Globus pallidus (tissue), 1 donor: ENCODE data around the gene NCLN.
"Not testable (repeated sequence)": the region's sequence is repeated elsewhere in the genome, so short reads cannot be mapped to it uniquely, and the experiment has no call there.

Experiments
- DNase-seq: peaks from one replicate; pipeline ENCODE4 v3.0.0-alpha.2; 2015; ENCODE audit warnings: low spot score

NCLN gene

DNA sequence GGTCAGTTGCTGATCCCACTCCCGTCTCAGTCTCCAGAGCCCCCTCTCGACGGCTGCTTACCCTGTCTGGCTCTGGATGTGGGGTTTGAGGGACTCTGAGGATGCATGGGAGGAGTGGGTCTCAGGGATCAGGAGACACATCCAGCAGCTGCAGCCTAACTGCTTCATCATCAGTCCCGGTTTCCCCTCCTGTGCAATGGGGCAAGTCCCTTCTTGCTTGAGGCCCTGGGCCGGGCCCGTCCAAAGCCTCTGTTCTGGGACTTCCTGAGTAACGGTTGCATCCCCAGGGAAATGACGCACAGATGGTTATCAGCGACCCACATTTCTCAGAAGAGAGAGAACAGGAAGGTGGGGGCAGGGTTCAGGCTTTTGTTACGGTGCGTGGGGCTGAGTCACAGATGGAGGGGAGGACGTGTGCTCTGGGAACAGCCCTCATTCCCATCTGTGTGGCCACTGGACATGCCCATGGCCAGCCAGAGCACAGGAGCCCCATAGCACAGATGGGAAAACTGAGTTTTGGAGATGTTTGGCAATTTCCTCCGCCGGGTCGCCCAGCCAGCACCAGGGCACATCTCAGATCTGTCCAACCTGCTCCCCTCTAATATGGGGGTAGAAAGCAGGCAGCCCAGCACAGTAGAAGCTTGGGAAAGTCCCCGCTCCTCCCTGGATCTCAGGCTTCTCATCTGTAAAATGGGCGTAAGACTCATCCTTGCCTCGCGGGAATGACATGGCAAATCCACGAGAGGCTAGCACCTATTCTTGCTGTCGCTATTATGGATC lies 30.6 kb upstream of the NCLN start:
- DNase-seq = no peak

DNA sequence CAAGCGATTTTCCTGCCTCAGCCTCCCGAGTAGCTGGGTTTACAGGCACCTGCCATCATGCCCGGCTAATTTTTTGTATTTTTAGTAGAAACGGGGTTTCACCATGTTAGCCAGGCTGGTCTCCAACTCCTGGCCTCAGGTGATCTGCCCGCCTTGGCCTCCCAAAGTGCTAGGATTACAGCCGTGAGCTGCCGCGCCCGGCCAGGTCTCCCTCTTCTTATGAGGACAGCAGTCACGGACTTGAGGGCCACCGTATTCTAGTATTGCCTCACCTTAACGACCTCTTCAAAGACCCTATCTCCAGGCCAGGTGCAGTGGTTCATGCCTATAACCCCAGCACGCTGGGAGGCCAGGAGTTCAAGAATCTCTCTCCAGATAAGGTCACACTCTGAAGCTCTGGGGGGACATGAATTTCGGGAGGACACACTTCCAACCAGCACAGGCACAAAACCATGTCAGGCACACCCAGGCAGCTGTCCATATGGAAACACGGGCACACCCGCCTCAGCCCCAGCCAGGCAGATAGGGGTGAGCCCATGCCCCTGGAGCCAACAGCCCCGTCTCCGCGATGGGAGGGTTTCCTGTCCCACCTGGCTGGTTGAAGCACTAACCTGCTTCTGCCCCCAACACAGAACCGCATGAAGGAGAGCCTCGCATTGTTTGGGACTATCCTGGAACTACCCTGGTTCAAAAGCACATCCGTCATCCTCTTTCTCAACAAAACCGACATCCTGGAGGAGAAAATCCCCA lies 28.5 kb upstream of the NCLN start:
- no peak for DNase-seq

DNA sequence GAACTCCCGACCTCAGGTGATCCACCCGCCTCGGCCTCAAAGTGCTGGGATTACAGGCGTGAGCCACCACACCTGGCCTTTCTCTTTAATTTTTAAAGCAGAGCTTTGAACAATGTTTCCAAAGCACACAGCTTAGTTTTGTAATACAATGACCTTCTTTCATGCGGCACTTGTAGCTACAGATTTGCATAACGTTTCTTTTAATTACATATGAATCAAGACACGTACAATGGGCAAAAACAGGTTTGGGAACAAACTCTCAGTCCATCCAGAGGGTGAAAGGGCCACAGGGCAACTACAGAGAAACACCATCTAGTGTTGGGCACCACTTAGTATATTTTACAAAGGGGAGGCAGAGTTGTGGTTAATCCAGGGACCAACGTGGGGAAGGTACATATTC lies 26.2 kb upstream of the NCLN start:
- DNase-seq = no peak

DNA sequence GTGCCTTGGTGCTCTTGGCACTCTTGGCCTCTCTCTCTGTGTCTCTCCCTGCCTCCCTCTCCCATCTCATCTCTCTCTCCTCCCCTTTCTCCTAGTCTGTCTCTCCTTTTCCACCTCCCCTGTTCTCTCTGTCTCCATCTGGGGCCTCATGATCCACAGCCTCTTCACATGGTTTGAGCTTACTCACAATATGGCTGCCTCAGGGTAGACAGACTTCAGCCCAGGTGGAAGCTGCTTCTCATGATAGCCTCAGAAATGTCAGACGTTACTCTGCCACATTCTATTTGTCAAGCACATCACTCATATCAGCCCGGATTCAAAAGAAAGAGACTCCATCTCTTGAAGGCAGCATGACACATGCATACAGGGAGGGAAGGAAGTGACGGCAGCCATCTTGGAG lies 25.5 kb upstream of the NCLN start:
- DNase-seq = no peak

DNA sequence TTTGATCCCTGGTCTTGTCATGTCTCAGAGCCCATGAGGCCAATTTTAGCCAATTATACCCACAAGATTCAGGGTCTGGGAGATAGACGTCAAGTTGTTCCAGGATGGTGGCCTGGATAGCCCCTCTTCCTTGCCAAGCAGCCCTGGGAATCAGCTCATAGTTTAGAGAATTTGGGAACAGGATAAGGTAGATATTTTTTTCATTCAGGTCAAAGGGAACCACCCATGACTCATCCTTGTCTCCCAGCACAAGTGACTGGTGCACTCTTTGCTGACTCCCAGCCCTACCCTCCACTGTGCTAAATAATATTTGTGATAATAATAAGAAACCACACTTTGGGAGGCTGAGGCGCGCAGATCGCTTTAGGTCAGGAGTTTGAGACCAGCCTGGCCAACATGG lies 24.3 kb upstream of the NCLN start:
- DNase-seq = no peak

DNA sequence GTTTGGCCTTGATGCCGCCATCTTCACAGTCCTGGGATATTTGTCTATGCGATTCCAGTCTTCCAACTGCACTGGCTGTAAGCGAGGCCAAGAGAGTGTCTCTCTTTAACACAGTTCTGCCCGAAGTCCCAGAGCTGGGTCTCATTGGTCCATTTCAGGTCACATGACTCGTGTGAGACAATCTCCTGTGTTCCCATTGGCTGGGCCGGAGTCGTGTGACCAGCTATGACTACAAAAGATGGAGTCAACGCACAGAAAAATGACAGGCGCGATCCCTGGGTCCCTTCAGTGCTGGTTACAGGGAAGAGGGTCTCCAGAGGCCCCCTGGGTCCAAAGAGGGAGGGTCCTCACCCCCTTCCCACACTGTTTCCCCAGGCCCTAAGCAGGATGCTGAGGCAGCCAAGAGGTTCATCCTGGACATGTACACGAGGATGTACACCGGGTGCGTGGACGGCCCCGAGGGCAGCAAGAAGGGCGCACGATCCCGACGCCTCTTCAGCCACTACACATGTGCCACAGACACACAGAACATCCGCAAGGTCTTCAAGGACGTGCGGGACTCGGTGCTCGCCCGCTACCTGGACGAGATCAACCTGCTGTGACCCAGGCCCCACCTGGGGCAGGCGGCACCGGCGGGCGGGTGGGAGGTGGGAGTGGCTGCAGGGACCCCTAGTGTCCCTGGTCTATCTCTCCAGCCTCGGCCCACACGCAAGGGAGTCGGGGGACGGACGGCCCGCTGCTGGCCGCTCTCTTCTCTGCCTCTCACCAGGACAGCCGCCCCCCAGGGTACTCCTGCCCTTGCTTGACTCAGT lies 23.1 kb upstream of the NCLN start:
- DNase-seq = no peak

DNA sequence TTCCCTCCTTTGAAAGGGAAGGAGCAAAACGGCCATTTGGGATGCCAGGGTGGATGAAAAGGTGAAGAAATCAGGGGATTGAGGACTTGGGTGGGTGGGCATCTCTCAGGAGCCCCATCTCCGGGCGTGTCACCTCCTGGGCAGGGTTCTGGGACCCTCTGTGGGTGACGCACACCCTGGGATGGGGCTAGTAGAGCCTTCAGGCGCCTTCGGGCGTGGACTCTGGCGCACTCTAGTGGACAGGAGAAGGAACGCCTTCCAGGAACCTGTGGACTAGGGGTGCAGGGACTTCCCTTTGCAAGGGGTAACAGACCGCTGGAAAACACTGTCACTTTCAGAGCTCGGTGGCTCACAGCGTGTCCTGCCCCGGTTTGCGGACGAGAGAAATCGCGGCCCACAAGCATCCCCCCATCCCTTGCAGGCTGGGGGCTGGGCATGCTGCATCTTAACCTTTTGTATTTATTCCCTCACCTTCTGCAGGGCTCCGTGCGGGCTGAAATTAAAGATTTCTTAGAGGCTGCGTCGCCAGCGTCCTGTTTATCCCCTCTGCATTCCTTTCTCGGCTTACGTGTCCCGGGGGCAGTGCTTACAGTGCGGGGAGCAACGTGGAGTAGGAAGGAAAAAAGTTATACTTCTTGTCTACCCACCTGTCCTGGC lies 22.4 kb upstream of the NCLN start:
- DNase-seq = peak; percentile 30

DNA sequence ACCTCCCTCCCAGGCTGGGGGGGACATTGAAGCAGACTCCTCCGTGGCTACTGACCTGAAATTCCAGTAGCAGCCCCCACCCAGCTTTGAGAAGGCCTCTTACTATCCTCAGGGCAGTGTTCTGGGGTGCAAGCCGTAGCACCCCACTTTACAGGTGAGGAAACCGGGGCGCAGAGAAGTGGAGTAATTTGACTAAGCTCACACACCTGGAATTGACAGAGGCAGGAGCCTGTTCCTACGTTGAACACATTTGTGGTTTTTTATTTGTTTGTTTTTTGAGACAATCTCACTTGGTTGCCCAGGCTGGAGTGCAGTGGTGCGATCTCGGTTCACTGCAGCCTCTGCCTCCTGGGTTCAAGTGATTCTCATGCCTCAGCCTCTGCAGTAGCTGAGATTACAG lies 21.8 kb upstream of the NCLN start:
- DNase-seq = no peak

DNA sequence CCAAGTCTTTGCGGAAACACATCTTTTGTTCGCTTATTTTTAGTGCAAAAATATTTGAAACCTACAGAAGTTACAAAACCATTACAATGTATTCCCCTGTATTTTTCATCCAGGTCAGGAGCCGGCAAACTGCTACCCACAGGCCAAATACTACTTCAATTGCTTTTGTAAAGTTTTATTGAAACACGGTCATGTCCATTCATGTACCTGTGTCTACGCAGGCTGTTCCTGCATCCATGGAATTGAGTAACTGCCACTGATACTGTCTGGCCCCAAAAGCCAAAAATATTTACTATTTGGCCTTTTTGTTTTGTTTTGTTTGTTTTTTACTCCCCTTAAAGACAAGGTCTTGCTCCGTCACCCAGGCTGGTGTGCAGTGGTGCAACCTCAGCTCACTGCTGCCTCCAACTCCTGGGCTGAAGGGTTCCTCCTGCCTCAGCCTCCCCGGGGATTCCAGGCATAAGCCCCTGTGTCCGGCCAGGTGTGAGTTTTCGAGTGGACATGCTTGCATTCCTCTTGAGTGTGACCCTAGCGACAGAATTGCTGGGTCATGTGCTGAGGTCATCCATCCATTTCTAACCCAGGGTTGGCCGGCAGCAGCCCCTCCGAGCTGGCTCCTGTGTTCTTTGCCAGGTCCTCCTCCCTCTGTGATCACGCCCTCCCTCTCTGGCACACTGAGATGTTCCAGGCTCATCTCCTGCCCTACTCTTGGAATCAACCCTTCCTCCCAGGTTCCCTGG lies 18.0 kb upstream of the NCLN start:
- DNase-seq = no peak

DNA sequence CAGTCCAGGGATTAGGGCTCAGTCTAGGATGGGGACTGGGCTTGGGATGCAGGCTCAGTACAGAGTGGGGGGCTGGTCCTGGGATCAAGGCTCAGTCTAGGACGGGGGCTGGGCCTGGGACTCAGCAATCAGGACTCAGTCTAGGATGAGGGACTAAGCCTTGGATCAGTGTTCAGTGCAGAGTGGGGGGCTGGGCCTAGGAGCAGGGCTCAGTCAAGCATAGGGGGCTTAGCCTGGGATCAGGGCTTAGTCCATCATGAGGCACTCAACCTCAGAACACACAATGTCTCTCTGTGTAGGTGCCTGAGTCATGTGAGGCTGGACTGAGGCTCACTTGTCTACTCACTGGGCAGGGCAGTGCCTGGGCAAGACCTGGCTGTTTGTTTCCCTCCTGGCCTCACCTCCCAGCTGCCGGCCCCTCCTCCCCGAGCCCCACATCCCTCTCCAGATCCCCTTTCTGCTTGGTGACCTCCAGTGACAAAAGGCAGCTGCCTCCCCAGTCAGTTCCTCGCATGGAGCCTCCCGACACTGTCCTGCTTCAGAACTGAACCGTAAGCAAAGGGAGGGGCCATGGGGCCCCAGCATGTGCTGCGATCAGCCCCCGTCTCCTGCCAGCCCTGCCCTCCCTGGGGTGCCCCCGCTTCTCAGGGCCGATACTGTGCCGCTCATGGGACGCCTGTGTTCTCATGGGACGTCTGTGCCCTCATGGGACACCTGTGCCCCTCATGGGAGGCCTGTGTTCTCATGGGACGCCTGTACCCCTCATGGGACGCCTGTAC lies 13.6 kb upstream of the NCLN start:
- DNase-seq = no peak

DNA sequence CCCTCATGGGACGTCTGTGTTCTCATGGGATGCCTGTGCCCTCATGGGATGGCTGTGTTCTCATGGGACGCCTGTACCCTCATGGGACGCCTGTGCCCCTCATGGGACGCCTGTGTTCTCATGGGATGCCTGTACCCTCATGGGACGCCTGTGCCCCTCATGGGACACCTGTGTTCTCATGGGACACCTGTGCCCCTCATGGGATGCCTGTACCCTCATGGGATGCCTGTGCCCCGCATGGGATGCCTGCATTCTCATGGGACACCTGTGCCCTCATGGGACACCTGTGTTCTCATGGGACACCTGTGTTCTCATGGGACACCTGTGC lies 13.1 kb upstream of the NCLN start:
- DNase-seq = not testable (repeated sequence)

DNA sequence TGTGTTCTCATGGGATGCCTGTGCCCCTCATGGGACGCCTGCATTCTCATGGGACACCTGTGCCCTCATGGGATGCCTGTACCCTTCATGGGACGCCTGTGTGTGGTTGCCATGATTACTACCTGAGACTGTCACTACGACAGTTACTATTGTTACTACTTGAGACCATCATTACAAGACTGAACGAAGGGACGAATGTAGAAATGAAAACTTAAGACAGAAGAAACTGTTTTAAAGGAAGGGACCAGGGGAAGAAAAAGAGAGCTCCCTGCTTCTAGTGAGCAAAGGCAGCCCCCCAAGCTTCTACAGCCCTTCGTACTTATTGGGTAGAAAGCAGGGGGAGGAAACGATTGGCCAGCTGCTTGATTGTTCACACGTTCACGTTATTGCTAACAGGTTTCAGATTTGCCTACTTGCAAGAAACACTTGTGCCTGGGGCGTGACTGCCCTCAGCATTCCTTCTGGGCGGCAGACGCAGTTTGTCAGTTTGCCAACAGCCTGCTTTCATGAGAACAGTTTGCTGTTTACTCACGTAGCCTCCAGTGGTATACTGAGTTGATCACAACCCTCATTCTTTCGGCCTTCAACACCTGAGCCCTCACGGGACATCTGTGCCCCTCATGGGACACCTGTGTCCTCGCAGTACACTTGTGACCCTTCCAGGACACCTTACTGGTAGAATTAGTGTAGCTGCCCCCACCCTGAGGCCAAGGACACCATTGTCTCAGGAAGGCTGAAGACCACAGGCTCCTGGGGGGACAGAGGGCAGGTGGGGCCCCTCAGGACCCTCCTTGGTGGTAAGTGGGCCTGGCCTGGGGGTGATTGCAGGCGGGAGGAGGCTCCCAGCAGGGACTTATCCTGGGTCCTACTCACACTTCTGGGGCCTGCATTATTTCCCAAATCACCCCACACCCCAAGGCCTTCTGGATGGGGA lies 9.7 kb upstream of the NCLN start:
- DNase-seq = no peak

DNA sequence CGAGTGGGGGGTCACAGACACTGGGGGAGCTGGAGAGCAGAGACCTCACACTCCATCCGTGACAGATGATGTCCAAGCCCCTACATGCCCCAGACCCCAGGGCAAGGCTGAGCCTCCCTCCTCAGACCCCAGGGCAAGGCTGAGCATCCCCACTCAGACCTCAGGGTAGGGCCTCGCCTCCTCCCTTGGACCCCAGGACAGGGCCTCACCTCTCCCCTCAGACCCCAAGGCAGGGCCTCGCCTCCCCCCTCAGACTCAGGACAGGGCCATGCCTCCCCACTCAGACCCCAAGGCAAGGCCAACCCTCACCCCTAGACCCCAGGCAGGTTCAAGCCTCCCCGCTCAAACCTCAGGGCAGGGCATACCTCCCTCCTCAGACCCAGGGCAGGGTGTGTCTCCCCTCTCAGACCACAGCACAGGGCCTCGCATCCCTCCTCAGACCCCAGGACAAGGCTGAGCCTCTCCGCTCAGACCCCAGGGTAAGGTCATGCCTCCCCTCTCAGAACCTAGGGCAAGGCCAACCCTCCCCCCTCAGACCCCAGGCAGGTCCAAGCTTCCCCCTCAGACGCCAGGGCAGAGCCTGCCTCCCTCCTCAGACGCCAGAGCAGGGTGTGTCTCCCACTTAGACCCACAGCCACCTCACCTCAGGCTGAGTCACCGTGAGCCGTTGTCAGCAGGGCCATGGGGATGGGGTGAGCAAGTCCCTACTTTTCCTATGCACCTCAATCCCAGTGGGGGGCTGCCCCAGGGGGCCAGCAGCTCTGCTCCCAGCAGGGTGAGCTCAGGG lies 8.8 kb upstream of the NCLN start:
- no peak for DNase-seq

DNA sequence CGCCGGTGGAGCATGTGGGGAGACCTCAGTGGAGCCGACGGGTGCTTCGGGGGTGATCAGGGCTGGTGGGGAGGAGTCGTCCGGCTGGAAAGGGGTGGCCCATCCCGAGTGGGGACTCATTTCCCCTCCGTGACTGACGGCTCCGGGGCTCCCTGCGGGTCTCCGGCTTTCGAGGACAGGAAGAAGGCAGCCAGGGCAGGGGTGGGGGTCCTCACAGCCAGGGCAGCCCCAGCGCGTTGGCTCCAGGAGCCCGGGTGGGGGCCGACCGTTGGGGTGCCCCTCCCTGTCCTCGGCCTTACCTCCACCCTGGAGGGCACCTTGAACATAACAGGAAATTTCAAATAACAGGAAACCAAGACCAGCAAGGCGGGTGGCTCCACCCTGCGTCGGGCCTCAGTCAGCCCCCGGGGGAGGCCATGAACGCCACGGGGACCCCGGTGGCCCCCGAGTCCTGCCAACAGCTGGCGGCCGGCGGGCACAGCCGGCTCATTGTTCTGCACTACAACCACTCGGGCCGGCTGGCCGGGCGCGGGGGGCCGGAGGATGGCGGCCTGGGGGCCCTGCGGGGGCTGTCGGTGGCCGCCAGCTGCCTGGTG lies 7.3 kb upstream of the NCLN start, which contains the start of gene S1PR4:
TSS of gene S1PR4 (plus strand) at position 393 of the 596 bp plus-strand sequence. CDS start at position 417, 24 bp downstream.
- DNase-seq = no peak

DNA sequence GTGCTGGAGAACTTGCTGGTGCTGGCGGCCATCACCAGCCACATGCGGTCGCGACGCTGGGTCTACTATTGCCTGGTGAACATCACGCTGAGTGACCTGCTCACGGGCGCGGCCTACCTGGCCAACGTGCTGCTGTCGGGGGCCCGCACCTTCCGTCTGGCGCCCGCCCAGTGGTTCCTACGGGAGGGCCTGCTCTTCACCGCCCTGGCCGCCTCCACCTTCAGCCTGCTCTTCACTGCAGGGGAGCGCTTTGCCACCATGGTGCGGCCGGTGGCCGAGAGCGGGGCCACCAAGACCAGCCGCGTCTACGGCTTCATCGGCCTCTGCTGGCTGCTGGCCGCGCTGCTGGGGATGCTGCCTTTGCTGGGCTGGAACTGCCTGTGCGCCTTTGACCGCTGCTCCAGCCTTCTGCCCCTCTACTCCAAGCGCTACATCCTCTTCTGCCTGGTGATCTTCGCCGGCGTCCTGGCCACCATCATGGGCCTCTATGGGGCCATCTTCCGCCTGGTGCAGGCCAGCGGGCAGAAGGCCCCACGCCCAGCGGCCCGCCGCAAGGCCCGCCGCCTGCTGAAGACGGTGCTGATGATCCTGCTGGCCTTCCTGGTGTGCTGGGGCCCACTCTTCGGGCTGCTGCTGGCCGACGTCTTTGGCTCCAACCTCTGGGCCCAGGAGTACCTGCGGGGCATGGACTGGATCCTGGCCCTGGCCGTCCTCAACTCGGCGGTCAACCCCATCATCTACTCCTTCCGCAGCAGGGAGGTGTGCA lies 6.6 kb upstream of the NCLN start:
- DNase-seq = no peak

DNA sequence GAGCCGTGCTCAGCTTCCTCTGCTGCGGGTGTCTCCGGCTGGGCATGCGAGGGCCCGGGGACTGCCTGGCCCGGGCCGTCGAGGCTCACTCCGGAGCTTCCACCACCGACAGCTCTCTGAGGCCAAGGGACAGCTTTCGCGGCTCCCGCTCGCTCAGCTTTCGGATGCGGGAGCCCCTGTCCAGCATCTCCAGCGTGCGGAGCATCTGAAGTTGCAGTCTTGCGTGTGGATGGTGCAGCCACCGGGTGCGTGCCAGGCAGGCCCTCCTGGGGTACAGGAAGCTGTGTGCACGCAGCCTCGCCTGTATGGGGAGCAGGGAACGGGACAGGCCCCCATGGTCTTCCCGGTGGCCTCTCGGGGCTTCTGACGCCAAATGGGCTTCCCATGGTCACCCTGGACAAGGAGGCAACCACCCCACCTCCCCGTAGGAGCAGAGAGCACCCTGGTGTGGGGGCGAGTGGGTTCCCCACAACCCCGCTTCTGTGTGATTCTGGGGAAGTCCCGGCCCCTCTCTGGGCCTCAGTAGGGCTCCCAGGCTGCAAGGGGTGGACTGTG lies 5.9 kb upstream of the NCLN start:
- DNase-seq = no peak
